ENCODE data around the gene AZGP1.

DNA sequence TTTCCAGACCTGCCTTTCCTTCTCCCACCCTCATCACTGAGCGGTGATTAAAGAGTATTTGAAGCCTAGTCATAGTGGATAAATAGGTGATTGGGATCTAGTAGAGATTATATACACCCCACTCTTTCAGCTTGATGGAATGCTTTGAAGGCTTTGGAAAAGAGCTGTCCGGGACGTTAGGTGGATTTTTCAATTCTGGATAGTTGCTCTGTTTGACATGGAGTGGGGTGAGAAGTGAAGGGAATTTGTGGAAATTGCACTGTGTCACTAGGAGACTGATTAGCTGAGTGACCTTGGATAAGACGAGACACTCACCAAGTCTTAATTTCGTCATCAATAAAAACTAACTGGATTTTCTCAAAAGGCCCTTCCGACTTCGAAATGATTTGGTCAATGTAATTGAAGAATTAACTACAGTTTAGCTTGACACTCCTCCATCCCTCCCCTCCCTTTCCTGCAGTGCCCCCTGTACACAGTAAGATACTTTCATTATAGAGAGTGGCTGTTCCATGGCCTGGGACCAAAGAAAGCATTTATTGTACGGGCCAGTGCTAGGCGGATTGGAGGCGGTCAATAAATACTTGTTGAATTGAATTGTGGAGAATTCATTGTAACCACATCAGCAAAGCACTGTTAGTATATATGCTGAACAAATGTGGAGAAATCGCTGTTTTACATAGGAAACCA lies 40.5 kb upstream of the AZGP1 start:
- TF ChIP-seq, protein P1, sequence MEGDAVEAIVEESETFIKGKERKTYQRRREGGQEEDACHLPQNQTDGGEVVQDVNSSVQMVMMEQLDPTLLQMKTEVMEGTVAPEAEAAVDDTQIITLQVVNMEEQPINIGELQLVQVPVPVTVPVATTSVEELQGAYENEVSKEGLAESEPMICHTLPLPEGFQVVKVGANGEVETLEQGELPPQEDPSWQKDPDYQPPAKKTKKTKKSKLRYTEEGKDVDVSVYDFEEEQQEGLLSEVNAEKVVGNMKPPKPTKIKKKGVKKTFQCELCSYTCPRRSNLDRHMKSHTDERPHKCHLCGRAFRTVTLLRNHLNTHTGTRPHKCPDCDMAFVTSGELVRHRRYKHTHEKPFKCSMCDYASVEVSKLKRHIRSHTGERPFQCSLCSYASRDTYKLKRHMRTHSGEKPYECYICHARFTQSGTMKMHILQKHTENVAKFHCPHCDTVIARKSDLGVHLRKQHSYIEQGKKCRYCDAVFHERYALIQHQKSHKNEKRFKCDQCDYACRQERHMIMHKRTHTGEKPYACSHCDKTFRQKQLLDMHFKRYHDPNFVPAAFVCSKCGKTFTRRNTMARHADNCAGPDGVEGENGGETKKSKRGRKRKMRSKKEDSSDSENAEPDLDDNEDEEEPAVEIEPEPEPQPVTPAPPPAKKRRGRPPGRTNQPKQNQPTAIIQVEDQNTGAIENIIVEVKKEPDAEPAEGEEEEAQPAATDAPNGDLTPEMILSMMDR (IDR thresholded peaks at IDR 0.05; ENCODE audit: borderline replicate concordance, extremely low read depth, low read length, poor library complexity, severe bottlenecking) = peak; percentile 4
- TF ChIP-seq EZH2 (IDR thresholded peaks at IDR 0.05; ENCODE audit: borderline replicate concordance, low read depth, low read length, severe bottlenecking) = no peak

Measured in DND-41 (cell line).